HepG2 (cell line): Measurements from ENCODE around the gene LEPR. TPM values are rescaled to one million over a fixed set of nuclear protein-coding genes. Genes with fewer than 3 reads are reported as not detected.

ENCODE experiments used
- ATAC-seq: fragments of 200-7000 bp; cut with Tn5 transposase; 3 replicates; pipeline ENCODE4 v1.9.1; 2020; ENCODE audit warnings: mild to moderate bottlenecking, moderate library complexity
- BruUV-seq: library from RNA; stranded (reverse); fragments of 400-500 nt; replicated peaks from 2 replicates; lab custom pipeline; 2021; lab: Mats Ljungman, UMichigan
- CTCF ChIA-PET: fragments of 300-600 bp; formaldehyde crosslinking; extraction: SDS; loops from one replicate; lab custom pipeline; 2021; ENCODE audit warnings: low total read pairs, inconsistent platforms, low intra/inter-chr PET ratio; lab: Yijun Ruan, JAX
- POLR2A ChIA-PET: fragments of 350-600 bp; sonication (Branson Sonifier 250); formaldehyde crosslinking; loops from one replicate; lab custom pipeline; 2020; ENCODE audit warnings: antibody characterized with exemption, inconsistent platforms; lab: Yijun Ruan, JAX
- DNase-seq: peaks from one replicate; pipeline ENCODE4 v3.0.0-alpha.2; 2015; ENCODE audit warnings: low spot score
- FAIRE-seq: peaks from 3 replicates; lab custom pipeline; 2011; peaks lifted over from hg19 to GRCh38; lab: Jason Lieb, UNC
- H2AFZ ChIP-seq: one replicate; pipeline ENCODE4 v1.6.1; 2011; ENCODE audit warnings: low read length, inconsistent platforms
- H3K27ac ChIP-seq: fragments of 300-600 bp; 3 replicates; pipeline ENCODE4 v1.8.0; 2011; ENCODE audit warnings: mixed run types, mild to moderate bottlenecking, mixed read lengths, low read length, inconsistent platforms; ENCODE audit not compliant: insufficient read depth; ENCODE audit errors: extremely low read length
- H3K27me3 ChIP-seq, 2 experiments: fragments of 200-600 bp in 1 of 2; 2 replicates in 1 of 2; 3 replicates in 1 of 2; pipeline versions ENCODE4 v1.6.0 to v1.8.0; 2011; ENCODE audit warnings: low read length in 2 of 2, mild to moderate bottlenecking in 2 of 2, moderate library complexity in 2 of 2, inconsistent platforms in 1 of 2; ENCODE audit not compliant: insufficient read depth in 2 of 2, control insufficient read depth in 1 of 2
- H3K36me3 ChIP-seq, 2 experiments: fragments of 200-600 bp in 1 of 2; replicated peaks in 1 of 2; 2 replicates in 1 of 2; 3 replicates in 1 of 2; pipeline versions ENCODE4 v1.5.1 to v1.8.0; 2011; ENCODE audit warnings: low read length in 2 of 2, inconsistent platforms in 1 of 2; ENCODE audit not compliant: insufficient read depth in 2 of 2, control insufficient read depth in 1 of 2
- H3K4me1 ChIP-seq: 2 replicates; pipeline ENCODE4 v1.5.1; 2012; ENCODE audit warnings: low read length, inconsistent platforms; ENCODE audit not compliant: insufficient read depth
- H3K4me2 ChIP-seq: 2 replicates; pipeline ENCODE4 v1.6.0; 2011; ENCODE audit warnings: low read depth, low read length, inconsistent platforms
- H3K4me3 ChIP-seq, 3 experiments: fragments of 200-600 bp in 1 of 3; sonication (generic), shearing (Covaris generic) in 1 of 3; replicated peaks in 1 of 3; 2 replicates each; pipeline ENCODE4 v1.5.1; 2011 to 2016; ENCODE audit warnings: low read length in 3 of 3, inconsistent platforms in 2 of 3, low read depth in 2 of 3, mild to moderate bottlenecking in 2 of 3, control low read depth in 1 of 3, mixed read lengths in 1 of 3; ENCODE audit not compliant: insufficient read depth in 1 of 3
- H3K79me2 ChIP-seq: one replicate; pipeline ENCODE4 v1.6.1; 2011; ENCODE audit warnings: low read length, inconsistent platforms; ENCODE audit not compliant: insufficient read depth
- H3K9ac ChIP-seq: 2 replicates; pipeline ENCODE4 v1.6.0; 2011; ENCODE audit warnings: mild to moderate bottlenecking, low read depth, low read length, inconsistent platforms; ENCODE audit not compliant: insufficient read depth
- H3K9me3 ChIP-seq: 2 replicates; pipeline ENCODE4 v1.5.1; 2012; ENCODE audit warnings: mild to moderate bottlenecking, low read length
- H4K20me1 ChIP-seq: 2 replicates; pipeline ENCODE4 v1.6.0; 2011; ENCODE audit warnings: inconsistent platforms, mild to moderate bottlenecking, low read length, moderate library complexity; ENCODE audit not compliant: insufficient read depth
- HHEX ChIP-seq: IDR thresholded peaks from 2 replicates; pipeline ENCODE4 v1.6.1; 2016; ENCODE audit warnings: control low read depth
- KLF11 ChIP-seq: IDR thresholded peaks from 2 replicates; pipeline ENCODE4 v1.6.1; 2016; ENCODE audit warnings: missing compliant biosample characterization
- MED8 ChIP-seq: sonication (generic); formaldehyde crosslinking; IDR thresholded peaks from 2 replicates; pipeline ENCODE4 v1.8.1; 2023; ENCODE audit warnings: mild to moderate bottlenecking, missing genetic modification reagents; ENCODE audit not compliant: insufficient replicate concordance
- RBAK ChIP-seq: sonication (generic); formaldehyde crosslinking; IDR thresholded peaks from 2 replicates; pipeline ENCODE4 v1.5.1; 2020; ENCODE audit warnings: mild to moderate bottlenecking, missing genetic modification reagents
- RBFOX2 ChIP-seq: fragments of 200-400 bp; formaldehyde crosslinking; IDR thresholded peaks from 2 replicates; pipeline ENCODE4 v1.6.1; 2017; ENCODE audit warnings: low read depth, mild to moderate bottlenecking, low read length
- SIN3A ChIP-seq: IDR thresholded peaks from 2 replicates; pipeline ENCODE4 v1.6.1; 2011; ENCODE audit warnings: low read depth, mild to moderate bottlenecking, control low read depth, low read length, borderline replicate concordance
- SNAPC2 ChIP-seq: sonication (generic); formaldehyde crosslinking; IDR thresholded peaks from 2 replicates; pipeline ENCODE4 v1.8.1; 2022; ENCODE audit warnings: mild to moderate bottlenecking, missing genetic modification reagents
- TEF ChIP-seq: sonication (generic); formaldehyde crosslinking; IDR thresholded peaks from 2 replicates; pipeline ENCODE4 v1.5.0; 2020; ENCODE audit warnings: missing genetic modification reagents
- YY1 ChIP-seq: IDR thresholded peaks from 2 replicates; pipeline ENCODE4 v1.6.1; 2011; ENCODE audit warnings: low read length, low read depth, moderate library complexity, mild to moderate bottlenecking; ENCODE audit not compliant: insufficient read depth, insufficient replicate concordance
- ZBTB33 ChIP-seq: sonication (generic); formaldehyde crosslinking; IDR thresholded peaks from 2 replicates; pipeline ENCODE4 v1.4.0; 2020; ENCODE audit warnings: missing genetic modification reagents
- ZKSCAN5 ChIP-seq: sonication (generic); formaldehyde crosslinking; IDR thresholded peaks from 2 replicates; pipeline ENCODE4 v1.5.1; 2020; ENCODE audit warnings: mild to moderate bottlenecking, missing genetic modification reagents
- ZNF33A ChIP-seq: sonication (generic); formaldehyde crosslinking; IDR thresholded peaks from 2 replicates; pipeline ENCODE4 v1.5.1; 2020; ENCODE audit warnings: missing genetic modification reagents, mild to moderate bottlenecking, moderate library complexity, borderline replicate concordance
- ZNF564 ChIP-seq: sonication (generic); formaldehyde crosslinking; IDR thresholded peaks from 2 replicates; pipeline ENCODE4 v1.8.1; 2023; ENCODE audit warnings: mild to moderate bottlenecking, missing genetic modification reagents
- ZNF567 ChIP-seq: sonication (generic); formaldehyde crosslinking; IDR thresholded peaks from 2 replicates; pipeline ENCODE4 v1.8.1; 2023; ENCODE audit warnings: mild to moderate bottlenecking, missing genetic modification reagents, borderline replicate concordance
- ZNF572 ChIP-seq: sonication (generic); formaldehyde crosslinking; IDR thresholded peaks from 2 replicates; pipeline ENCODE4 v1.5.1; 2020; ENCODE audit warnings: mild to moderate bottlenecking, missing genetic modification reagents
- ZNF576 ChIP-seq: sonication (generic); formaldehyde crosslinking; IDR thresholded peaks from 2 replicates; pipeline ENCODE4 v1.4.0; 2020; ENCODE audit warnings: mild to moderate bottlenecking, missing genetic modification reagents
- ZNF691 ChIP-seq: sonication (generic); formaldehyde crosslinking; IDR thresholded peaks from 2 replicates; pipeline ENCODE4 v1.4.0; 2020; ENCODE audit warnings: missing genetic modification reagents, low read depth, mild to moderate bottlenecking, borderline replicate concordance
- ZZZ3 ChIP-seq: sonication (generic); formaldehyde crosslinking; IDR thresholded peaks from 2 replicates; pipeline ENCODE4 v1.4.0; 2020; ENCODE audit warnings: missing genetic modification reagents, mild to moderate bottlenecking, borderline replicate concordance
- WGBS: methylation state at CpG from one replicate; pipeline ENCODE4 v1.1.6; 2017; ENCODE audit warnings: low lambda C conversion rate; 5-methylcytosine and 5-hydroxymethylcytosine counted together
- in situ Hi-C: cut with HindIII; loops from 2 replicates; pipeline ENCODE4 v1.10.0; 2017; ENCODE audit warnings: low pct_unique_long_range_greater_than_20kb; ENCODE audit not compliant: extremely low pct_ligation_motif_present
- intact Hi-C: fragments of 100-400 bp; cut with micrococcal nuclease; formaldehyde crosslinking; loops from one replicate; pipeline ENCODE4 v1.10.0; 2022; ENCODE audit not compliant: unreplicated experiment
- polyA plus RNA-seq, 8 experiments: library from polyadenylated mRNA; depleted of rRNA in 3 of 8; stranded (reverse) in 7 of 8; unstranded in 1 of 8; fragments of >200 nt; fragmentation: Illumina TruSeq in 4 of 8; extraction: Trizol in 4 of 8; gene quantifications; 2 replicates each; pipeline versions ENCODE4 v1.2.1 to v1.2.3, GENCODE V29; 2011 to 2016; ENCODE audit warnings: low read depth in 4 of 8, missing spikeins in 1 of 8, mixed read lengths in 1 of 8; ENCODE audit not compliant: insufficient read depth in 1 of 8
- total RNA-seq, 5 experiments: library from RNA; depleted of rRNA; stranded (reverse); fragments of >200 nt; fragmentation: Illumina TruSeq; extraction: Trizol; gene quantifications; 2 replicates each; pipeline ENCODE4 v1.2.3, GENCODE V29; 2016; ENCODE audit warnings: low read depth in 1 of 5
- TF ChIP-seq, protein P1 (sequence below): sonication (generic); formaldehyde crosslinking; conservative IDR thresholded peaks from 2 replicates; pipeline ENCODE4 v1.5.0; 2020; ENCODE audit warnings: missing genetic modification reagents
- TF ChIP-seq, protein P2 (sequence below): sonication (generic); formaldehyde crosslinking; IDR thresholded peaks from 2 replicates; pipeline ENCODE4 v1.8.1; 2023; ENCODE audit warnings: mild to moderate bottlenecking, missing genetic modification reagents, borderline replicate concordance

LEPR gene
- total and polyA plus RNA-seq, 2 of the 13 experiments (the other 11 are each of a cell fraction or from before 2014, with no cell fraction given), result 0.60 to 1.7 TPM

- TF ChIP-seq, protein P1, sequence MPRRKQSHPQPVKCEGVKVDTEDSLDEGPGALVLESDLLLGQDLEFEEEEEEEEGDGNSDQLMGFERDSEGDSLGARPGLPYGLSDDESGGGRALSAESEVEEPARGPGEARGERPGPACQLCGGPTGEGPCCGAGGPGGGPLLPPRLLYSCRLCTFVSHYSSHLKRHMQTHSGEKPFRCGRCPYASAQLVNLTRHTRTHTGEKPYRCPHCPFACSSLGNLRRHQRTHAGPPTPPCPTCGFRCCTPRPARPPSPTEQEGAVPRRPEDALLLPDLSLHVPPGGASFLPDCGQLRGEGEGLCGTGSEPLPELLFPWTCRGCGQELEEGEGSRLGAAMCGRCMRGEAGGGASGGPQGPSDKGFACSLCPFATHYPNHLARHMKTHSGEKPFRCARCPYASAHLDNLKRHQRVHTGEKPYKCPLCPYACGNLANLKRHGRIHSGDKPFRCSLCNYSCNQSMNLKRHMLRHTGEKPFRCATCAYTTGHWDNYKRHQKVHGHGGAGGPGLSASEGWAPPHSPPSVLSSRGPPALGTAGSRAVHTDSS (CRISPR knock-in tag), result no peak
- TF ChIP-seq, protein P2, sequence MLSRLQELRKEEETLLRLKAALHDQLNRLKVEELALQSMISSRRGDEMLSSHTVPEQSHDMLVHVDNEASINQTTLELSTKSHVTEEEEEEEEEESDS, result no peak
- TF ChIP-seq KLF11 (CRISPR knock-in tag) (no peak), ZNF576 (CRISPR knock-in tag) (no peak), SIN3A (no peak), ZNF572 (CRISPR knock-in tag) (no peak), RBFOX2 (no peak), SNAPC2 (no peak), ZKSCAN5 (CRISPR knock-in tag) (no peak), ZZZ3 (CRISPR knock-in tag) (no peak), RBAK (CRISPR knock-in tag) (no peak), ZNF564 (CRISPR knock-in tag) (no peak)
Observed at GRCh38 chr1:65392497-65392896, 28.0 kb upstream of the LEPR start (continued).

GRCh38 chr1:65393347-65393746 is 27.1 kb upstream of the LEPR start:
- DNase-seq (no peak), ATAC-seq (no peak)
- no TSS peak for BruUV-seq
- no peak for TF ChIP-seq ZNF567
- TF ChIP-seq TEF (CRISPR knock-in tag), result no peak
- no peak for TF ChIP-seq HHEX
- TF ChIP-seq ZNF33A (CRISPR knock-in tag), result no peak
- no peak for TF ChIP-seq ZNF691 (CRISPR knock-in tag)
- TF ChIP-seq MED8, result no peak
- no peak for TF ChIP-seq ZBTB33 (CRISPR knock-in tag)
- TF ChIP-seq YY1, result no peak

More at GRCh38 chr1:65393347-65393746, 27.1 kb upstream of the LEPR start:
- ChIA-PET CTCF (no interaction called here), POLR2A (interaction anchor here (1.0 kb wide), 1 partner anchor 15 kb away, joined by 3 read pairs; no protein-coding TSS in a partner anchor)
- intact Hi-C loops, result no loop called here
- WGBS, result 95% methylated on average over 2 of the region's 2 CpGs
- no peaks in the 10 kb centered on the region for H3K79me2 ChIP-seq
- H2AFZ ChIP-seq, result no peak overlapping the region
- H3K9me3 ChIP-seq, result no peaks in the 10 kb centered on the region
- H3K27ac ChIP-seq, result no peak overlapping the region
- H4K20me1 ChIP-seq, result no peaks in the 10 kb centered on the region
- no peak overlapping the region for H3K9ac ChIP-seq
- no peak overlapping the region for H3K4me3 ChIP-seq
- no peak overlapping the region for H3K4me2 ChIP-seq
- no peaks in the 10 kb centered on the region for H3K27me3 ChIP-seq
- no peaks in the 10 kb centered on the region for H3K36me3 ChIP-seq
- in situ Hi-C loops, result no loop called here
- FAIRE-seq, result no peak
- peaks cover 5% of the 10 kb centered on the region; the same call in 1 of the 2 replicates for H3K4me1 ChIP-seq
